GM12891 (cell line): Measurements from ENCODE around the gene H1-8.

Experiments used
- POLR2A ChIP-seq: IDR thresholded peaks from 2 replicates; pipeline ENCODE4 v1.6.1; 2011; ENCODE audit warnings: low read depth, low read length, control low read depth
- POLR2AphosphoS5 ChIP-seq: IDR thresholded peaks from 2 replicates; pipeline ENCODE4 v1.6.1; 2011; ENCODE audit warnings: low read depth, low read length, control low read depth
- SPI1 ChIP-seq: IDR thresholded peaks from 2 replicates; pipeline ENCODE4 v1.6.1; 2011; ENCODE audit warnings: low read depth, low read length, control low read depth

DNA sequence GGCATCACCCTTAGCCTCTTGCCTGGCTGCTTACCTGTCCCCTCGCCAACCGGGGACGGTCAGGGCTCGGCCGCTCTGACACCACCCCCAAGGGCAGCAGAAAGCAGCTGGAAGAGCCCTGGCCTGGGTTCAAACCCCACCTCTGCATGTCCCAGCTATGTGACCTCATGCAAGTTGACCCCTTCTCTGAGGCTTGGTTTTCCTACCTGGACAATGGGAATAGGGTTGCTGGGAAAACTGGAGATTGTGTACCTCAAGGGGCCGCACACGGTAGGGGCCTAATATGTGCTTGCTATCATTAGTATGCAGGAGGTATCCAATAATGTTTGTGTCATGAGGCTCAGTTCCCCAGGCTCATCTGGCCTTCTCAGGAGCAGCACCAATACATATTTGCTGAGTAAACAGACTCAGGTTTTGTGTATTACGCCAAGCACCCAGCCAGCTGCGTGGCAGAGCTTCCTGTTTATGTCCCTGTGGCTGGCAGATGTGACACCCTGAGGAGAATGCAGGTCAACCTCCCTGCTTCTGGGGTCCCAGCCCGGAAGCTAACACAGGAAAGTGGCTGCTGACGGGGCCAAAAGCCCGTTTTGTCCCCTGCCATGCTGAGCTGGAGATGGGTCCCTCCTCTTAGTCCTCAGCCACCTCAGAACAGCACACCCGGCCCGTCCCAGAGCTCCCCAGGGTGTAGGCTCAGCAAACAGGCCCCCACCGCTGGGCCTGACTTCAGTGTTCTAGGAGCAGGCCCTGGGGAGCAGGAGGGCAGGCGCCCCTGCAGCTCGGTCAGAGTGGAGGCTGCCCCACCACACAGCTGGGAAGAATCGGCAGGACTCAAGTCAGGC, 33.8 kb downstream of the H1-8 start:
- TF ChIP-seq SPI1: no peak
- no peak for TF ChIP-seq POLR2AphosphoS5
- no peak for TF ChIP-seq POLR2A
